SK-N-DZ (cell line): ENCODE measurements around the gene CMIP.
"Not testable (repeated sequence)": the region's sequence is repeated elsewhere in the genome, so short reads cannot be mapped to it uniquely, and the experiment has no call there.

Experiments
- DNase-seq: peaks from one replicate; pipeline ENCODE4 v3.0.0-alpha.2; 2015; ENCODE audit warnings: low spot score

CMIP gene

GRCh38 chr16:81421126-81421525 is 23.5 kb upstream of the CMIP start:
- DNase-seq: no peak

GRCh38 chr16:81421536-81421935 is 23.1 kb upstream of the CMIP start:
- no peak for DNase-seq

- not testable (repeated sequence) for DNase-seq
These were observed 22.5 kb upstream of the CMIP start for GRCh38 chr16:81422153-81422552.

GRCh38 chr16:81424771-81425170 is 19.8 kb upstream of the CMIP start:
- no peak for DNase-seq

- DNase-seq: no peak
These were observed 17.4 kb upstream of the CMIP start for GRCh38 chr16:81427219-81427618.

- peak; percentile 86 for DNase-seq
These were observed 15.5 kb upstream of the CMIP start for GRCh38 chr16:81429045-81429521.

GRCh38 chr16:81431554-81432353 is 12.9 kb upstream of the CMIP start:
- no peak for DNase-seq

- peak; percentile 57 for DNase-seq
These were observed 11.6 kb upstream of the CMIP start for GRCh38 chr16:81432937-81433557.

GRCh38 chr16:81435103-81435502 is 9.5 kb upstream of the CMIP start:
- DNase-seq: no peak

- no peak for DNase-seq
These were observed 9.0 kb upstream of the CMIP start for GRCh38 chr16:81435567-81435966.

GRCh38 chr16:81436386-81436785 is 8.2 kb upstream of the CMIP start:
- no peak for DNase-seq

GRCh38 chr16:81437865-81438264 is 6.7 kb upstream of the CMIP start:
- DNase-seq: no peak

- no peak for DNase-seq
These were observed 3.5 kb upstream of the CMIP start for GRCh38 chr16:81440888-81441761.

GRCh38 chr16:81442220-81442915 is 2.2 kb upstream of the CMIP start:
- no peak for DNase-seq

- DNase-seq: no peak
These were observed 1.5 kb upstream of the CMIP start for GRCh38 chr16:81442916-81443687.

GRCh38 chr16:81443688-81444447 is 740 bp upstream of the CMIP start:
- DNase-seq: peak; percentile 55

GRCh38 chr16:81445143-81445961 is 744 bp downstream of the CMIP start:
- DNase-seq: no peak

- no peak for DNase-seq
These were observed 1.6 kb downstream of the CMIP start for GRCh38 chr16:81445966-81446906.
